ENCODE data around the gene SAMD1. TPM values are rescaled to one million over a fixed set of nuclear protein-coding genes. Genes with fewer than 3 reads are reported as not detected.

SAMD1 gene
- 11.5 and 21.0 TPM in 2 replicates for total RNA-seq

GRCh38 chr19:14090509-14091080 lies at the start of gene SAMD1:
SAMD1 (minus strand) TSS chr19:14090751.

DNA sequence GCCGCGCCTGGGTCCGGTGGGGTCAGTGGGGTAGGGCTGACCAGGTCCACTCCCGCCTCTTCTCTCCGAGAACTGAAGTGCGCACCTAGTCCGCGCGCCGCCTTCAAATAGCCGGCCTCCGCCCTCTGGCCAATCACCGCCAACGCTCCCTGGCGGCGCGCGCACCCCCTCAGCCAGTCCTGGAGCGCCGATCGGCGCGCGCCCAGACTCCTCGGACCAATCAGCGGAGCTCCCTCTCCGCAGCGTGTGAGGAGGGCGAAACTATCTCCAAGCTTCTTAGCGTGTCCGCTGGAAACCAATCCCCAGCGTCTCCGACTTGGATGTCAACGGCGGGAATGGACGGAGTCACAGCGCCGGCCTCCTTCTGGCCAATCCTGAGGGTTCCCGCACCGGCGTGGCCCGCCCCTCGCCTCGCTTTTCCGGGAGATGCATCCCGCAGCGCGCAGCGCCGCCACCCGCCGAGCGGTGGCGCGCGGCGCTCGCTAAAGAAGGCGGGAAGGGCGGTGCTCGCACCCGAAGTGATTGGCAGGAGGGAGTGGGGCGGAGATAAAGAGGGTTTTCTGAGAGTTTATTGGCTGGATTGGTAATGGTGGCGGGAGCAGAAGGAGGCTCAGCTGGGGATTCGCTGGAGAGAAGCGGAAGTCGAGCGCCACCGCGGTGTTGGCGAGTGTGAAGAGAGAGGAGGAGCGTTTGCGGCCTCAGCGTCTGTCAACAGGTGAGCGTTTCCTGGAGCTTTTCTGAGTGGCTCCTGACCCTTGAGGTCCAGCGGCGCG lies 46.1 kb upstream of the SAMD1 start, which contains the start of gene ASF1B:
Gene ASF1B, minus strand, starts transcription at position 81 of the 773 bp plus-strand sequence. CDS start 133 bp downstream, outside the sequence.

GRCh38 chr19:14117668-14118164 lies 27.2 kb upstream of the SAMD1 start, which contains the start of gene PRKACA:
PRKACA (minus strand) TSS chr19:14117762; CDS start chr19:14117547, 215 bp downstream.

GRCh38 chr19:14085309-14085995 lies 5.1 kb downstream of the SAMD1 start, which contains the start of gene C19orf67:
C19orf67 (minus strand) TSS chr19:14085783; CDS start chr19:14085627, 156 bp downstream.

DNA sequence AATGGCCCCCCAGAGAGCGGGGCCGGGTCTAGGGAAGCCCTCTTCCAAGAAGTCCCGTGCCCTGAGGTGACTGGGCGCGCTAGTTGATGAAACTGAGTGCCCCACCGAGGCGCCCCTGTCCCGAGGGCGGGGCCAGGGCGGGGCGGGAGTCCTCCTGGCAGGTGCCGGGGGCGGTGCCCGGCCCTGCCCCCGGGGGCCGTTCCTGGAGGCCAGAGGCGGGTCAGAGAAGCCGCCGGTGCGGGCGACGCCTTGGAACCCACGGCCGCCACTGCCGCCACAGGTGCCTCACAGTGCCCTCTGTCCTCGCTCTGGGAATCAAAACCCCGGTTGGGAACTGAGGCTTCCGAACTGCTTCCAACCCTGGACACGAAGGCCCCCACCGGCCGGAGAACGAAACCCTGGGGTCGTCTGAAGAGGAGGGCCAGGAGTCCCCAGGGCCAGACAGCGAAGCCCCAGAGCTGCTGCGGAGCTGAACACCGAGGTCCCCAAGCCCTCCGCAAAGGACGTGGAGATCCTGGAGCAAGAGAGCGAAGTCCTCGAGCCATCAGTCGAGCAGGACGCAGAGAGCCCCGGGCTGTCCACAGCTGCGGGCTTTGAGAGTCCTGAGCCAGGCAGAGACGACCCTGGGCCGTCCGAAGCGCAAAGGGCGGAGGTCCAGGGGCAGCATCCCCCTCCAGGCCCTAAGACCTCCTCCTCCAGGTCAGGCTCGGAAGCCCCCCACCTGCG lies 17.9 kb downstream of the SAMD1 start, which contains the start of gene MISP3:
Gene MISP3, plus strand, starts transcription at position 252 of the 726 bp plus-strand sequence. CDS start 524 bp downstream, outside the sequence.

DNA sequence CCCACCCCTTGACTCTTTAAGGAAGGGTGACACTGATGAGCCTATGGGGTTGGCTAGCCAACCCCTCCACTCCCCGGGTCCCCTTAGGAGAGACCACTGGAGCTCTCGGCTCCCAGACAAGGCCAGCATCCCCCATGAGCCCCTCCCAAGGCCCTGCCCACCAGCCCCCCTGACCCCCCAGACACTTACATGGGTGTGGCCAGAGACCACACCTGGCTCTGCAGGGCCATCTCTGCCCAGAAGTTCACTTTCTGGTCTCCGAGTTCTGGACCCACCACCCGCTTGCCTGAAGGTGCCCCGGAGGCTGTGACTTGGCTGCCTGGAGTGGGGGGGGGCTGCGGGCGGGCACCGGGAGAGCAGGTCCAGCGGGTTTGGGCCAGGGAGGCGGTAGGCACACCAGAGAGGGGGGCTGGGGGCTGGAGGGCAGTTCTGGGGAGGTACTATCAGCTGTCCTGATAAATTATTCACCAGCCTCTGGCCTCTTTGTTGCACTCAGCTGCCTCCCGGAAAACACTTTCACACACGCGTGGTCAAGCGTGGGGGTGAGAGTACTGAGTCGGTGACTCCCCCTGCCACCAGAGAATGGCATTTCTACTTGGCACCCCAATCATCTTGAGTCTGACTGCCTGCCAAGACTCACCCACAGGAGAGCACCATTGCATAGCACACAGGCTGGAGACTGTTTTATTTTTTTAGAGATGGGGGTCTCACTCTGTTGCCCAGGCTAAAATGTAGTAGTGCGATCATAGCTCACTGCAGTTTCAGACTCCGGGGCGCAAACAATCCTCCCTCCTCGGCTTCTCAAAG lies 28.6 kb downstream of the SAMD1 start, which contains the start of gene PALM3:
Gene PALM3, minus strand, starts transcription at position 326 of the 807 bp plus-strand sequence. Its CDS starts 96 bp downstream, at position 230.

Other genes starting within 250 kb of the SAMD1 start
- gene NANOS3, start 213.6 kb downstream of the SAMD1 start, total RNA-seq: not detected in 2 replicates
- 0.14 and 0.55 TPM in 2 replicates for gene BRME1, start 184.6 kb downstream of the SAMD1 start, total RNA-seq
- 5.0 TPM in 2 replicates for gene CC2D1A, start 184.6 kb downstream of the SAMD1 start, total RNA-seq
- 2.1 and 3.1 TPM in 2 replicates for gene PODNL1, start 152.3 kb downstream of the SAMD1 start, total RNA-seq
- 4.4 and 5.5 TPM in 2 replicates for gene DCAF15, start 138.2 kb downstream of the SAMD1 start, total RNA-seq
- 1.00 and 2.3 TPM in 2 replicates for gene RFX1, start 84.4 kb downstream of the SAMD1 start, total RNA-seq
- not detected in 2 replicates for gene RLN3, start 62.6 kb downstream of the SAMD1 start, total RNA-seq
- gene IL27RA, start 59.0 kb downstream of the SAMD1 start, total RNA-seq: 1.7 and 1.8 TPM in 2 replicates
- under 0.01 and 0.28 TPM in 2 replicates for gene PALM3, start 28.7 kb downstream of the SAMD1 start, total RNA-seq
- 0.28 TPM in 2 replicates for gene MISP3, start 18.0 kb downstream of the SAMD1 start, total RNA-seq
- not detected in 2 replicates for gene C19orf67, start 5.0 kb downstream of the SAMD1 start, total RNA-seq
- 25.9 and 26.2 TPM in 2 replicates for gene PRKACA, start 27.0 kb upstream of the SAMD1 start, total RNA-seq
- gene ASF1B, start 45.8 kb upstream of the SAMD1 start, total RNA-seq: 0.65 and 1.1 TPM in 2 replicates
- gene ADGRL1, start 115.4 kb upstream of the SAMD1 start, total RNA-seq: 2.0 and 4.3 TPM in 2 replicates

Measured in smooth muscle cell of bladder (primary cell).